OCI-LY1 (cell line): ENCODE data around the gene CENPX.

Experiments used
- CTCF ChIP-seq: fragments of 200-600 bp; sonication (generic), shearing (Covaris generic); IDR thresholded peaks from 2 replicates; pipeline ENCODE4 v1.5.1; 2017; ENCODE audit warnings: mild to moderate bottlenecking, antibody characterized with exemption, low read length, moderate library complexity, mixed read lengths
- EZH2 ChIP-seq: fragments of 200-600 bp; sonication (generic), shearing (Covaris generic); IDR thresholded peaks from 2 replicates; pipeline ENCODE4 v1.8.0; 2017; ENCODE audit warnings: borderline replicate concordance, mixed run types, mild to moderate bottlenecking, antibody characterized with exemption, low read length, moderate library complexity, mixed read lengths

DNA sequence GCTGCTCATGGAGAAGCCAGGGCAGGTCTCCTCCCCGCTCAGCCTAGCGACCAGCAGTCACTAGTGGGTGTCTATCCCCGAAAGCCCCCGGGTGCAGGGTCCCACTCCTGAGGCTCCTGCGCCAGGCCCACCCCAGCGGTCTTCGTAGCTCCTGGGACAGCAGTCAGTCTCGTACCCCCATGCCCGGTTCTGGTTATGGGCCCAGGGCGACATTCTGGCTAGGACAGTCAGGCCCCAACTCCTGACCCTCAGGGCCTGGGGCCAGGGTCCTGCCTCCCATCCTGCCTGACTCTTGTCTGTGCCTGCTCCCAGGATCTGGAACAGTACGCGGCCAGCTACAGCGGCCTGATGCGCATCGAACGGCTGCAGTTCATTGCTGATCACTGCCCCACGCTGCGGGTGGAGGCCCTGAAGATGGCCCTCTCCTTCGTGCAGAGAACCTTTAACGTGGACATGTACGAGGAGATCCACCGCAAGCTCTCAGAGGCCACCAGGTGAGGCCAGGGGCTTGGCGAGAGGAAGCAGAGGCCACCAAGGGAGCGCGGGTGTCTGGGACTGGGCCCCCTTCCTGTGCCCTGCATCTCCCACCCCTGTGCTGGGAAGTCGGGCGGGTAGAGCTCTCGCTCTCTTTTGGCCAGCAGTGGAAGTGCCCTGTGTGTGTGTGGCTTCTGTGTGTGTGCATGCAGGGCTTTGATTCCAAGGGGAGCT lies 31.0 kb upstream of the CENPX start:
- TF ChIP-seq CTCF (no peak), EZH2 (no peak)
